IMR-90 (cell line): ENCODE measurements around the gene IRAK3. TPM values are rescaled to one million over a fixed set of nuclear protein-coding genes. Genes with fewer than 3 reads are reported as not detected.

Source experiments
- ATAC-seq: fragments of 200-7000 bp; cut with Tn5 transposase; 2 replicates; pipeline ENCODE4 v1.9.1; 2020; ENCODE audit warnings: low read depth, mild to moderate bottlenecking, moderate library complexity
- BruUV-seq: library from RNA; stranded (reverse); fragments of 400-500 nt; replicated peaks from 2 replicates; lab custom pipeline; 2021; lab: Mats Ljungman, UMichigan
- CTCF ChIA-PET: fragments of 300-600 bp; formaldehyde crosslinking; extraction: SDS; loops from one replicate; lab custom pipeline; 2021; ENCODE audit warnings: antibody characterized with exemption; lab: Yijun Ruan, JAX
- POLR2A ChIA-PET: fragments of 300-600 bp; sonication (Branson Sonifier 250); formaldehyde crosslinking; loops from one replicate; lab custom pipeline; 2022; ENCODE audit warnings: antibody characterized with exemption; ENCODE audit not compliant: unreplicated experiment; lab: Charles Lee
- DNase-seq: peaks from one replicate; pipeline ENCODE4 v3.0.0; 2013
- H2AFZ ChIP-seq: replicated peaks from 2 replicates; pipeline ENCODE3; 2013; ENCODE audit warnings: low read length, mild to moderate bottlenecking; ENCODE audit not compliant: poor library complexity
- H2AK5ac ChIP-seq: 2 replicates; pipeline ENCODE4 v1.6.1; 2013; ENCODE audit warnings: low read depth, low read length, inconsistent platforms
- H2AK9ac ChIP-seq: replicated peaks from 2 replicates; pipeline ENCODE3; 2013; ENCODE audit warnings: mild to moderate bottlenecking, low read depth, low read length, moderate library complexity; ENCODE audit not compliant: poor library complexity
- H2BK120ac ChIP-seq: 2 replicates; pipeline ENCODE4 v1.6.1; 2013; ENCODE audit warnings: low read depth, low read length, inconsistent platforms
- H2BK15ac ChIP-seq: 3 replicates; pipeline ENCODE4 v1.6.1; 2013; ENCODE audit warnings: low read depth, low read length, inconsistent platforms
- H2BK20ac ChIP-seq: 2 replicates; pipeline ENCODE4 v1.6.1; 2013; ENCODE audit warnings: low read depth, mild to moderate bottlenecking, inconsistent platforms, low read length, moderate library complexity
- H2BK5ac ChIP-seq: 2 replicates; pipeline ENCODE4 v1.6.1; 2013; ENCODE audit warnings: mild to moderate bottlenecking, low read depth, low read length, inconsistent platforms; ENCODE audit not compliant: poor library complexity, severe bottlenecking
- H3K14ac ChIP-seq: replicated peaks from 2 replicates; pipeline ENCODE4 v1.6.1; 2013; ENCODE audit warnings: low read depth, low read length, inconsistent platforms
- H3K18ac ChIP-seq: 2 replicates; pipeline ENCODE4 v1.6.1; 2013; ENCODE audit warnings: low read depth, low read length, control low read depth
- H3K23ac ChIP-seq: 2 replicates; pipeline ENCODE4 v1.6.1; 2013; ENCODE audit warnings: low read depth, low read length, inconsistent platforms
- H3K27ac ChIP-seq: 2 replicates; pipeline ENCODE4 v1.5.1; 2013; ENCODE audit warnings: mild to moderate bottlenecking, control low read depth, low read length; ENCODE audit not compliant: insufficient read depth
- H3K27me3 ChIP-seq: 2 replicates; pipeline ENCODE4 v1.6.1; 2013; ENCODE audit warnings: low read length; ENCODE audit not compliant: control insufficient read depth, insufficient read depth
- H3K36me3 ChIP-seq: 2 replicates; pipeline ENCODE4 v1.6.1; 2013; ENCODE audit warnings: low read length, mixed read lengths; ENCODE audit not compliant: control insufficient read depth, insufficient read depth
- H3K4ac ChIP-seq: 2 replicates; pipeline ENCODE4 v1.6.1; 2013; ENCODE audit warnings: low read depth, low read length, inconsistent platforms
- H3K4me1 ChIP-seq: 2 replicates; pipeline ENCODE4 v1.6.1; 2013; ENCODE audit warnings: low read length, mixed read lengths; ENCODE audit not compliant: control insufficient read depth, insufficient read depth
- H3K4me2 ChIP-seq: 2 replicates; pipeline ENCODE4 v1.6.1; 2013; ENCODE audit warnings: low read depth, mild to moderate bottlenecking, control low read depth, low read length, moderate library complexity
- H3K4me3 ChIP-seq: 2 replicates; pipeline ENCODE4 v1.5.1; 2013; ENCODE audit warnings: low read depth, mild to moderate bottlenecking, control low read depth, low read length, moderate library complexity; ENCODE audit not compliant: insufficient read depth
- H3K56ac ChIP-seq: 2 replicates; pipeline ENCODE4 v1.6.1; 2013; ENCODE audit warnings: low read length, inconsistent platforms; ENCODE audit not compliant: insufficient read depth; ENCODE audit errors: extremely low read depth
- H3K79me1 ChIP-seq, 2 experiments: 2 replicates each; pipeline ENCODE4 v1.6.1; 2013; ENCODE audit warnings: low read length in 2 of 2, inconsistent platforms in 1 of 2, low read depth in 1 of 2
- H3K9ac ChIP-seq: 2 replicates; pipeline ENCODE4 v1.6.1; 2013; ENCODE audit warnings: low read depth, low read length, control low read depth
- H3K9me1 ChIP-seq: 2 replicates; pipeline ENCODE4 v1.6.1; 2013; ENCODE audit warnings: low read length, inconsistent platforms; ENCODE audit not compliant: insufficient read depth
- H3K9me3 ChIP-seq: 2 replicates; pipeline ENCODE4 v1.6.1; 2013; ENCODE audit warnings: low read length; ENCODE audit not compliant: control insufficient read depth, insufficient read depth
- H4K20me1 ChIP-seq: 2 replicates; pipeline ENCODE4 v1.6.1; 2013; ENCODE audit warnings: low read length, inconsistent platforms; ENCODE audit not compliant: insufficient read depth
- H4K5ac ChIP-seq: 2 replicates; pipeline ENCODE4 v1.6.1; 2013; ENCODE audit warnings: mild to moderate bottlenecking, low read depth, low read length, control low read depth
- H4K8ac ChIP-seq, 2 experiments: 2 replicates each; pipeline ENCODE4 v1.6.1; 2013; ENCODE audit warnings: low read depth in 2 of 2, low read length in 2 of 2, control low read depth in 1 of 2, inconsistent platforms in 1 of 2
- H4K91ac ChIP-seq: 2 replicates; pipeline ENCODE4 v1.6.1; 2013; ENCODE audit warnings: low read depth, low read length, inconsistent platforms; ENCODE audit not compliant: insufficient read depth
- CEBPB ChIP-seq: IDR thresholded peaks from 2 replicates; pipeline ENCODE4 v1.6.1; 2012; ENCODE audit warnings: low read depth, low read length, improper control_type of control experiment
- CHD1 ChIP-seq: IDR thresholded peaks from 2 replicates; pipeline ENCODE4 v1.6.1; 2012; ENCODE audit warnings: low read depth, low read length, improper control_type of control experiment
- FOS ChIP-seq: fragments of 150-350 bp; IDR thresholded peaks from 2 replicates; pipeline ENCODE4 v1.6.1; 2016; ENCODE audit warnings: low read depth, low read length
- MAZ ChIP-seq: IDR thresholded peaks from 2 replicates; pipeline ENCODE4 v1.6.1; 2012; ENCODE audit warnings: low read depth, mild to moderate bottlenecking, low read length, improper control_type of control experiment, moderate library complexity, borderline replicate concordance
- NFE2L2 ChIP-seq: fragments of 150-350 bp; IDR thresholded peaks from 2 replicates; pipeline ENCODE4 v1.6.1; 2016; ENCODE audit warnings: low read depth, mild to moderate bottlenecking, low read length
- WGBS, 2 experiments: methylation state at CpG; one replicate each; pipeline versions ENCODE4 v1.1.5 to v1.1.7; 2013; ENCODE audit warnings: missing lambda C conversion rate in 2 of 2; ENCODE audit not compliant: insufficient read length in 1 of 2; ENCODE audit errors: extremely low coverage in 2 of 2; 5-methylcytosine and 5-hydroxymethylcytosine counted together
- dilution Hi-C: fragments of 300-500 bp; cut with HindIII; formaldehyde crosslinking; loops from one replicate; pipeline ENCODE4 v1.14.3; 2018; ENCODE audit warnings: low sequenced_read_pairs; ENCODE audit not compliant: unreplicated experiment
- in situ Hi-C: fragments of 300-500 bp; cut with MboI; formaldehyde crosslinking; loops from 3 replicates; pipeline ENCODE4 v1.14.3; 2019; ENCODE audit warnings: low sequenced_read_pairs, inconsistent platforms, mixed read lengths
- intact Hi-C: fragments of 100-400 bp; cut with micrococcal nuclease; formaldehyde crosslinking; loops from 2 replicates; pipeline ENCODE4 v1.10.0; 2022
- polyA plus RNA-seq, 3 experiments: library from polyadenylated mRNA; depleted of rRNA; stranded (reverse); fragments of >200 nt; gene quantifications; 2 replicates each; pipeline ENCODE4 v1.2.3, GENCODE V29; 2012; ENCODE audit warnings: low replicate concordance in 1 of 3
- total RNA-seq: library from RNA; depleted of rRNA; stranded (reverse); fragments of >200 nt; gene quantifications from 2 replicates; pipeline ENCODE4 v1.2.3, GENCODE V29; 2012

Gene IRAK3
- total and polyA plus RNA-seq, 2 of the 4 experiments (the other 2 are of a cell fraction), result 0.53 to 0.72 TPM

DNA sequence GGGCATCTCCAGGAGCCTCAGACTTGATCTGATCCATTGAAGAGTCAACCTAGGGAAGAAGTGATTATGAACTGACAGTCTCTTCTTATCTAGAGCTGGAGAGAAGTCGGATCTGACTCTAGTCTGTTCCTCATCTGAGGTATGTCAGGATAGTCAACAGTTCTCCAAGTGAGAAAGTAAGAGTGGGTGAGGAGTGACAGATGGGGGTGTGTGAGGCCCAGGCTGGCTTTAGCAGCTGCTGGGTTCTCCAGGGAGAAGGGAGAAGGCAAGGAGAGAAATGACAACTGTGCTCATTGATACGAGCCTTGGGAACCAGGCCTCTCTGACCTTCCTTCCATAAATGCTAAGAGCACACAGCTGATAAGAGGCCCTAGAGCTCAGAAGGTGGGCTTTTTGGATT lies 53.3 kb downstream of the IRAK3 start:
- Histone ChIP-seq H3K27me3 (no peaks in the 10 kb centered on the region; the same call in 1 of the 2 replicates), H3K4me3 (no peak overlapping the region), H3K4me2 (no peak overlapping the region), H2BK20ac (no peak overlapping the region), H3K9me3 (no peaks in the 10 kb centered on the region), H3K27ac (no peak overlapping the region), H3K4me1 (peaks cover 1% of the 10 kb centered on the region; the same call in 1 of the 2 replicates), H2BK120ac (no peak overlapping the region), H3K18ac (no peak overlapping the region; the same call in 1 of the 2 replicates), H2AK9ac (peak overlapping the region; percentile 21), H2BK5ac (no peak overlapping the region), H4K20me1 (no peaks in the 10 kb centered on the region), H3K79me1 (no peaks in the 10 kb centered on the region), H3K9me1 (no peaks in the 10 kb centered on the region), H3K56ac (no peak overlapping the region), H3K9ac (no peak overlapping the region), H4K8ac (no peak overlapping the region), H2AK5ac (no peak overlapping the region), H4K5ac (no peak overlapping the region), H3K36me3 (no peaks in the 10 kb centered on the region), H2AFZ (no peak overlapping the region), H3K23ac (no peak overlapping the region), H4K91ac (no peak overlapping the region), H3K4ac (no peak overlapping the region), H2BK15ac (no peak overlapping the region), H3K14ac (no peak overlapping the region)
- WGBS, 2 experiments, result no CpG with 5 or more reads among the region's 2 CpGs
- CTCF ChIA-PET, result interaction anchor here (1.5 kb wide), 1 partner anchor 28 kb away, joined by 4 read pairs; no protein-coding TSS in a partner anchor
- no peak for DNase-seq
- ATAC-seq, result no peak
- in situ Hi-C loops (no loop called here), dilution Hi-C loops (no loop called here), intact Hi-C loops (no loop called here)
- POLR2A ChIA-PET, result no interaction called here
- no TSS peak for BruUV-seq
- no peak for TF ChIP-seq CHD1
- no peak for TF ChIP-seq FOS
- TF ChIP-seq MAZ, result no peak
- TF ChIP-seq NFE2L2, result no peak
- no peak for TF ChIP-seq CEBPB
